GM23248 (cell line): ENCODE measurements around the gene GDF11.

ENCODE experiments used
- EZH2 ChIP-seq: fragments of 200-600 bp; sonication (generic); IDR thresholded peaks from 2 replicates; pipeline ENCODE4 v1.6.1; 2018; ENCODE audit warnings: antibody characterized with exemption, mild to moderate bottlenecking; ENCODE audit not compliant: insufficient read depth, poor library complexity, severe bottlenecking
- EZH2phosphoT487 ChIP-seq: fragments of 200-600 bp; sonication (generic); IDR thresholded peaks from 2 replicates; pipeline ENCODE4 v1.6.1; 2018; ENCODE audit warnings: antibody characterized with exemption, moderate library complexity, mild to moderate bottlenecking, low read depth; ENCODE audit not compliant: insufficient read depth

DNA sequence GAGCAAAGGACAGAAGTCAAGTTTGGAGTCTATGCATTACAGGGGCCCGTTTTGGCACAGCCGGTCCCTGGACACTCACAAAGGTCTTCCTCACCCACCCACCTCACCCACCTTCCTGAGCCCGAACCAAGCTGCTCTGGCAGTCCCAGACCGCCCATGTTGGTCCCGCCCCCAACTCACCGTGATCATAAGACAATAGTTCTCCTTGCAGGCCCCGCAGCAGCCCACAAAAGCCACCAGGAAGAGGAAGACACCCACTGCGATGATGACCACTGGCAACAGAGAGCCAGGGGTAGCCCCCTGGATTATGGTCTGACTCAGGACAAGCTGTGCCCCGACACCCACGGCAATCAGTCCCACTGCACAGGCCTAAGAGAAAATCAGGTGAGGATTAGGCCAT lies 16.0 kb upstream of the GDF11 start:
- TF ChIP-seq EZH2phosphoT487 (no peak), EZH2 (no peak)
